Measurements from ENCODE around the gene DDR2. TPM values are rescaled to one million over a fixed set of nuclear protein-coding genes. Genes with fewer than 3 reads are reported as not detected.
A peak's percentile ranks its signal among the peaks of the same experiment; 100 is the strongest.
"Not testable (repeated sequence)": the region's sequence is repeated elsewhere in the genome, so short reads cannot be mapped to it uniquely, and the experiment has no call there.

DDR2 gene
- 227 and 289 TPM in 2 replicates for total RNA-seq

GRCh38 chr1:162632217-162632666 is at the start of gene DDR2:
TSS of gene DDR2 (plus strand) at chr1:162632464. CDS start at chr1:162719064, 86,600 bp downstream.
- TF ChIP-seq CTCF (IDR thresholded peaks at IDR 0.05; ENCODE audit: insufficient read depth, low read depth, low read length), result no peak
- peak within 1 kb of the TSS; percentile 74 for H3K4me3 ChIP-seq (ENCODE audit: low read depth, low read length)
- peak; percentile 96 for DNase-seq (ENCODE audit: low read depth)

- not testable (repeated sequence) for H3K4me3 ChIP-seq (ENCODE audit: low read depth, low read length); DNase-seq (ENCODE audit: low read depth)
Observed at GRCh38 chr1:162582901-162583300, 49.4 kb upstream of the DDR2 start.

DNA sequence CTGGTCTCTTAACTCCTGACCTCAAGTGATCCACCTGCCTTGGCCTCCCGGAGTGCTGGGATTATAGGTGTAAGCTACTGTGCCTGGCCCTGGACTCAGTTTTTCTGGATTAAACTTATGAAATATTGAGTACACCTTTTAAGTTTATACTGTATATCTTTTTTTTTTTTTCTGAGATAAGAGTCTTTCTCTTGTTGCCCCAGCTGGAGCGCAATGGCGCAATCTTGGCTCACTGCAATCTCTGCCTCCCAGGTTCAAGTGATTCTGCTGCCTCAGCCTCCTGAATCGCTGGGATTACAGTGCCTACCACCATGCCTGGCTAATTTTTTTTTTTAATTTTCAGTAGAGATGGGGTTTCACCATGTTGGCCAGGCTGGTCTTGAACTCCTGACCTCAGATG is 47.2 kb upstream of the DDR2 start:
- not testable (repeated sequence) for H3K4me3 ChIP-seq (ENCODE audit: low read depth, low read length)
- peak; percentile 18 for DNase-seq (ENCODE audit: low read depth)

DNA sequence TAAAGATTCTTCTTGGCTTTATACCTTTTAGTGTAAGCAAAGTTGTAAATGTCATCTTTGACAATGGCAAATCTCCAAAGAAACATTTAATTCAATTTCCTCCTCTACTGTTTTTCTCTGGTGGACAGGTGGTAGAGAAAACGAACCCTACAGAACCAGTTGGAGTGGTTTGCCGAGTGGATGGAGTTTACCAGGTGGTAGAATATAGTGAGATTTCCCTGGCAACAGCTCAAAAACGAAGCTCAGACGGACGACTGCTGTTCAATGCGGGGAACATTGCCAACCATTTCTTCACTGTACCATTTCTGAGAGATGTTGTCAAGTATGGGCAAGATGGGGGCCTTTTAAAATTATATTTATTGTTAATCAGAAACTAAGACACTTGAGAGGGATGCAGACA is 44.9 kb upstream of the DDR2 start:
- DNase-seq (ENCODE audit: low read depth), result no peak
- no peak overlapping the region for H3K4me3 ChIP-seq (ENCODE audit: low read depth, low read length)
- TF ChIP-seq CTCF (IDR thresholded peaks at IDR 0.05; ENCODE audit: insufficient read depth, low read depth, low read length), result no peak

DNA sequence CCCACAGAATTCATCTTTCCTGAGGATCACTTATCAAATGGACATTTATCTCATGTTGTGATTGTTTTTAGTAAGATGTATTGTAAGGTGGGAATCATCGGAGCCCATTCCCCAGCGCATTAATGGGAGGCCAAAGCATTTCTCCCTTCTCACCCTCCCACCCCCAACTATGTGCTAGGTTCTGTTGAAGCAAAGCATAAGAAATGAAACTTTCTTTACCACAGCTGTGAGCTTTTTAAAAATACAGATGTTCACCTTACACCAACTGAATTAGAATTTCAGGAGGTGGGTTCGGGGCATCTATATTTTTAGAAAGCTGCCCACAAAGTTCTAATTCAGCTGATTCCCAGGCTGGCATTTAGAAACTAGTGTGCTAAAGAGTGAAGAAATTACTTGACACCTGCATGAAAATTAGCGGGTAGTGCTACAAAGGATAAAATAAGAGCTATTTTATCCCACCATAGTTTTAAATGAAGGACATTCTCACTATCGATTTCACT is 44.5 kb upstream of the DDR2 start:
- no peak overlapping the region for H3K4me3 ChIP-seq (ENCODE audit: low read depth, low read length)
- DNase-seq (ENCODE audit: low read depth), result no peak
- no peak for TF ChIP-seq CTCF (IDR thresholded peaks at IDR 0.05; ENCODE audit: insufficient read depth, low read depth, low read length)

DNA sequence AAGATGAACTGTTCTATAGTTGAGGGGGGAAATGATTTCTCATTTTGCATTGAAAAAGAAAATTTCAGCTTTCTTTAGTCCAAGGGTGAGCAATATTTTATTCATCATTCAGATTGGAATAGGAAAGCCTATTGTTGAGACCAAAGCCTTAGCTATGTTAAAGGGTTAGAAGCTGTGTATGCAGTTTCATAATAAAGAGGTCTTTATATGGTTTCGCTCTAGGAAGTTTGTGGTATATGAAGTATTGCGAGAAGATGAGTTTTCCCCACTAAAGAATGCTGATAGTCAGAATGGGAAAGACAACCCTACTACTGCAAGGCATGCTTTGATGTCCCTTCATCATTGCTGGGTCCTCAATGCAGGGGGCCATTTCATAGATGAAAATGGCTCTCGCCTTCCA is 42.2 kb upstream of the DDR2 start:
- no peak overlapping the region for H3K4me3 ChIP-seq (ENCODE audit: low read depth, low read length)
- DNase-seq (ENCODE audit: low read depth), result no peak
- no peak for TF ChIP-seq CTCF (IDR thresholded peaks at IDR 0.05; ENCODE audit: insufficient read depth, low read depth, low read length)

- no peak for TF ChIP-seq CTCF (IDR thresholded peaks at IDR 0.05; ENCODE audit: insufficient read depth, low read depth, low read length)
- H3K4me3 ChIP-seq (ENCODE audit: low read depth, low read length), result no peak overlapping the region
- DNase-seq (ENCODE audit: low read depth), result no peak
Observed at GRCh38 chr1:162590686-162591085, 41.6 kb upstream of the DDR2 start.

DNA sequence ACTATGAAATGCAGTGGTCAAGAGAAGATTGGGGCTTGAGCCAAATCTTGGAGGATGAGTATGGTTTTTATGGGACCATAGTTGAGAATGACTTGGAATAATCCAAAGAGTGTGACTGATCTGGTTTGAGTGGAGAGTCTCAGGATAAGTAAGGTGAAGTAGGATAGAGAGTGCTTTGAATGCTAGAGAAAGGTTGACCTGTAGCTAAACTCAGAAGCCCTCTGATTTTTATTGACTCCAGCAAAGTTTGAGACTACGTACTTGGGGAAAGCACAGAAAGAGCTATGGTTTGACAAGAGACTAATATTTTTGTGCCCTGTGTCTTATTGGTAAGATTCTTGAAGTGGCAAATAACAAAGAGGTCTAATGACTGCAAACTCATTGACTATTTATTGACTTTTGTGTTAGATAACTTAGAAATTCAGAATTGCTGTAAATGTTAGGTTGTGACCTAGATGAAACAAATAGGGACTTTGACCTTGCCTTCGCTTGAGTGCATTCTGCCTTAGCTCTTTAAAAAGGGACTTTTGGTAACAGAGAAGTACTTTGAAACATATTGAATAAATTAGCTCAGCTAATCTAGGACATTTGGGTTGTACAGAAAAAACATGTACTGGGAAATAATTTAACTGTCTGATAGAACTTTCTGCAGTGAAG is 35.6 kb upstream of the DDR2 start:
- no peak for TF ChIP-seq CTCF (IDR thresholded peaks at IDR 0.05; ENCODE audit: insufficient read depth, low read depth, low read length)
- H3K4me3 ChIP-seq (ENCODE audit: low read depth, low read length), result no peak overlapping the region
- no peak for DNase-seq (ENCODE audit: low read depth)
